ENCODE data around the gene ZNF91.

DNA sequence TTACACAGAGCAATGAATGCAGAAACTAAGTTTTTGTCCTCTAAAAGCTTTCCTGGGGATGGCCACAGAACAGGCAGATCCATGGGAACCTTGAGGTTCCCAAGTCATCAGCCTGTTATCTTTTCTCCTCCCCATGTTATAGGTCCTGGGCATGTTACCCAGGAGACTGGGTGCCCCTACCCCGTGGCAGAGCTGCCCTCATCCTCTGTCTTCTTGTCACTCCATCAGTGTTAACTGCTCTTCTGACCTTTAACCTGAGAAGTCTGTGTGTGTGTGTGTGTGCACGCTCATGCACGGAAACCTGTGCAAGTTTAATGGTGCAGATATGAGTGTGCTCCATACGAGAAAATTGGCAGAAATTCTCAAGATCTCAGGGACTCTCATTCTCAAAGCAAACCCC lies 101.1 kb downstream of the ZNF91 start:
- TF ChIP-seq, protein P1, sequence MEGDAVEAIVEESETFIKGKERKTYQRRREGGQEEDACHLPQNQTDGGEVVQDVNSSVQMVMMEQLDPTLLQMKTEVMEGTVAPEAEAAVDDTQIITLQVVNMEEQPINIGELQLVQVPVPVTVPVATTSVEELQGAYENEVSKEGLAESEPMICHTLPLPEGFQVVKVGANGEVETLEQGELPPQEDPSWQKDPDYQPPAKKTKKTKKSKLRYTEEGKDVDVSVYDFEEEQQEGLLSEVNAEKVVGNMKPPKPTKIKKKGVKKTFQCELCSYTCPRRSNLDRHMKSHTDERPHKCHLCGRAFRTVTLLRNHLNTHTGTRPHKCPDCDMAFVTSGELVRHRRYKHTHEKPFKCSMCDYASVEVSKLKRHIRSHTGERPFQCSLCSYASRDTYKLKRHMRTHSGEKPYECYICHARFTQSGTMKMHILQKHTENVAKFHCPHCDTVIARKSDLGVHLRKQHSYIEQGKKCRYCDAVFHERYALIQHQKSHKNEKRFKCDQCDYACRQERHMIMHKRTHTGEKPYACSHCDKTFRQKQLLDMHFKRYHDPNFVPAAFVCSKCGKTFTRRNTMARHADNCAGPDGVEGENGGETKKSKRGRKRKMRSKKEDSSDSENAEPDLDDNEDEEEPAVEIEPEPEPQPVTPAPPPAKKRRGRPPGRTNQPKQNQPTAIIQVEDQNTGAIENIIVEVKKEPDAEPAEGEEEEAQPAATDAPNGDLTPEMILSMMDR (IDR thresholded peaks at IDR 0.05; ENCODE audit: borderline replicate concordance, extremely low read depth, low read length, poor library complexity, severe bottlenecking), result no peak
- no peak for TF ChIP-seq EZH2 (IDR thresholded peaks at IDR 0.05; ENCODE audit: borderline replicate concordance, low read depth, low read length, severe bottlenecking)

Data from DND-41 (cell line).